KMS-11 (cell line): ENCODE results near the gene FAP.

ENCODE experiments used
- H2AFZ ChIP-seq: fragments of 200-600 bp; sonication (generic); 2 replicates; pipeline ENCODE4 v1.6.1; 2016; ENCODE audit warnings: antibody characterized with exemption, mixed run types, low read depth
- H3K27ac ChIP-seq: fragments of 200-600 bp; sonication (generic); 2 replicates; pipeline ENCODE4 v1.6.1; 2016; ENCODE audit warnings: mild to moderate bottlenecking, mixed run types
- H3K27me3 ChIP-seq: fragments of 200-600 bp; sonication (generic); 2 replicates; pipeline ENCODE4 v1.6.1; 2017; ENCODE audit warnings: mild to moderate bottlenecking, low read depth, mixed run types, moderate library complexity; ENCODE audit not compliant: insufficient read depth
- H3K36me3 ChIP-seq: fragments of 200-600 bp; sonication (generic); 2 replicates; pipeline ENCODE4 v1.6.1; 2017; ENCODE audit warnings: mild to moderate bottlenecking, mixed run types; ENCODE audit not compliant: insufficient read depth
- H3K4me1 ChIP-seq: fragments of 200-600 bp; sonication (generic); 2 replicates; pipeline ENCODE4 v1.6.1; 2016; ENCODE audit warnings: mild to moderate bottlenecking, low read depth, mixed run types; ENCODE audit not compliant: poor library complexity, severe bottlenecking
- H3K4me2 ChIP-seq: fragments of 200-600 bp; sonication (generic); 2 replicates; pipeline ENCODE4 v1.7.0; 2016; ENCODE audit warnings: mild to moderate bottlenecking, mixed run types
- H3K4me3 ChIP-seq: fragments of 200-600 bp; sonication (generic); IDR thresholded peaks from 2 replicates; pipeline ENCODE4 v1.6.1; 2017; ENCODE audit warnings: low read depth, low read length, mixed read lengths; ENCODE audit not compliant: insufficient read depth
- H3K79me2 ChIP-seq: fragments of 200-600 bp; sonication (generic); 2 replicates; pipeline ENCODE4 v1.6.1; 2016; ENCODE audit warnings: low read depth, mixed run types; ENCODE audit not compliant: insufficient read depth
- H3K9ac ChIP-seq: fragments of 200-600 bp; sonication (generic); 2 replicates; pipeline ENCODE4 v1.6.1; 2016; ENCODE audit warnings: mild to moderate bottlenecking, mixed run types
- H4K20me1 ChIP-seq: fragments of 200-600 bp; sonication (generic); 2 replicates; pipeline ENCODE4 v1.6.1; 2016; ENCODE audit warnings: mild to moderate bottlenecking, mixed run types; ENCODE audit not compliant: insufficient read depth
- CTCF ChIP-seq: fragments of 200-600 bp; sonication (generic); conservative IDR thresholded peaks from 2 replicates; pipeline ENCODE4 v1.6.1; 2017; ENCODE audit warnings: low read depth, mild to moderate bottlenecking, antibody characterized with exemption, low read length, moderate library complexity, mixed read lengths

Gene FAP

GRCh38 chr2:162148956-162149355 lies 94.3 kb downstream of the FAP start:
- H4K20me1 ChIP-seq: no peaks in the 10 kb centered on the region
- H3K36me3 ChIP-seq: no peaks in the 10 kb centered on the region
- no peaks in the 10 kb centered on the region for H3K79me2 ChIP-seq
- no peak overlapping the region for H3K4me2 ChIP-seq
- no peak for TF ChIP-seq CTCF
- H3K9ac ChIP-seq: no peak overlapping the region
- H3K4me1 ChIP-seq: no peaks in the 10 kb centered on the region
- no peak overlapping the region for H3K27ac ChIP-seq
- H3K27me3 ChIP-seq: no peaks in the 10 kb centered on the region
- H2AFZ ChIP-seq: no peak overlapping the region
- no peak overlapping the region for H3K4me3 ChIP-seq

- Histone ChIP-seq H3K9ac (no peak overlapping the region), H2AFZ (no peak overlapping the region), H4K20me1 (no peaks in the 10 kb centered on the region), H3K4me2 (no peak overlapping the region), H3K27ac (no peak overlapping the region), H3K79me2 (no peaks in the 10 kb centered on the region), H3K36me3 (no peaks in the 10 kb centered on the region), H3K4me3 (no peak overlapping the region), H3K27me3 (no peaks in the 10 kb centered on the region), H3K4me1 (no peaks in the 10 kb centered on the region)
- no peak for TF ChIP-seq CTCF
These were observed 99.3 kb downstream of the FAP start for GRCh38 chr2:162143969-162144368.

GRCh38 chr2:162138310-162138709 lies 104.9 kb downstream of the FAP start:
- Histone ChIP-seq H3K79me2 (no peaks in the 10 kb centered on the region), H3K27me3 (no peaks in the 10 kb centered on the region), H3K4me1 (no peaks in the 10 kb centered on the region), H4K20me1 (no peaks in the 10 kb centered on the region), H3K27ac (no peak overlapping the region), H2AFZ (no peak overlapping the region), H3K4me3 (no peak overlapping the region), H3K4me2 (no peak overlapping the region), H3K9ac (no peak overlapping the region), H3K36me3 (no peaks in the 10 kb centered on the region)
- TF ChIP-seq CTCF: no peak

- Histone ChIP-seq H3K4me1 (no peaks in the 10 kb centered on the region), H3K27ac (no peak overlapping the region), H4K20me1 (no peaks in the 10 kb centered on the region), H3K27me3 (no peaks in the 10 kb centered on the region), H3K36me3 (no peaks in the 10 kb centered on the region), H3K79me2 (no peaks in the 10 kb centered on the region), H3K9ac (no peak overlapping the region), H3K4me2 (no peak overlapping the region), H3K4me3 (no peak overlapping the region), H2AFZ (no peak overlapping the region)
- TF ChIP-seq CTCF: no peak
These were observed 115.8 kb downstream of the FAP start for GRCh38 chr2:162127422-162127821.

GRCh38 chr2:162126527-162126926 lies 116.7 kb downstream of the FAP start:
- no peak overlapping the region for H3K4me3 ChIP-seq
- H3K4me2 ChIP-seq: no peak overlapping the region
- no peak overlapping the region for H2AFZ ChIP-seq
- H3K27ac ChIP-seq: no peak overlapping the region
- no peaks in the 10 kb centered on the region for H4K20me1 ChIP-seq
- H3K36me3 ChIP-seq: no peaks in the 10 kb centered on the region
- H3K9ac ChIP-seq: no peak overlapping the region
- H3K79me2 ChIP-seq: no peaks in the 10 kb centered on the region
- H3K4me1 ChIP-seq: no peaks in the 10 kb centered on the region
- H3K27me3 ChIP-seq: no peaks in the 10 kb centered on the region
- no peak for TF ChIP-seq CTCF
